GM21390 (cell line): ENCODE measurements around the gene RAB20.

Source experiments
- ATAC-seq: cut with Tn5 transposase; IDR thresholded peaks from one replicate; pipeline ENCODE4 v1.9.1; 2021; ENCODE audit not compliant: unreplicated experiment

RAB20 gene

GRCh38 chr13:110554946-110555345 lies 6.6 kb downstream of the RAB20 start:
- ATAC-seq = no peak

- ATAC-seq = no peak
Observed at GRCh38 chr13:110554227-110554836, 7.2 kb downstream of the RAB20 start.

GRCh38 chr13:110553417-110553816 lies 8.1 kb downstream of the RAB20 start:
- no peak for ATAC-seq

GRCh38 chr13:110552767-110553166 lies 8.8 kb downstream of the RAB20 start:
- ATAC-seq = no peak

- no peak for ATAC-seq
Observed at GRCh38 chr13:110551284-110551683, 10.2 kb downstream of the RAB20 start.

- no peak for ATAC-seq
Observed at GRCh38 chr13:110549795-110550160, 11.7 kb downstream of the RAB20 start.

GRCh38 chr13:110548891-110549794 lies 12.4 kb downstream of the RAB20 start:
- ATAC-seq = no peak

GRCh38 chr13:110546926-110547325 lies 14.6 kb downstream of the RAB20 start:
- ATAC-seq = no peak

GRCh38 chr13:110546378-110546777 lies 15.1 kb downstream of the RAB20 start:
- no peak for ATAC-seq

GRCh38 chr13:110542169-110542796 lies 19.2 kb downstream of the RAB20 start:
- no peak for ATAC-seq

- no peak for ATAC-seq
Observed at GRCh38 chr13:110541526-110541920, 20.0 kb downstream of the RAB20 start.

- ATAC-seq = no peak
Observed at GRCh38 chr13:110540871-110541525, 20.5 kb downstream of the RAB20 start.

- ATAC-seq = no peak
Observed at GRCh38 chr13:110539894-110540293, 21.6 kb downstream of the RAB20 start.

- ATAC-seq = no peak
Observed at GRCh38 chr13:110538632-110539031, 22.9 kb downstream of the RAB20 start.

- ATAC-seq = no peak
Observed at GRCh38 chr13:110536006-110536693, 25.4 kb downstream of the RAB20 start.

GRCh38 chr13:110535526-110535925 lies 26.0 kb downstream of the RAB20 start:
- no peak for ATAC-seq

- ATAC-seq = no peak
Observed at GRCh38 chr13:110533771-110534670, 27.5 kb downstream of the RAB20 start.

- peak; percentile 26 for ATAC-seq
Observed at GRCh38 chr13:110532258-110532657, 29.3 kb downstream of the RAB20 start.

GRCh38 chr13:110531671-110532083 lies 29.8 kb downstream of the RAB20 start:
- ATAC-seq = peak; percentile 73

GRCh38 chr13:110531100-110531499 lies 30.4 kb downstream of the RAB20 start:
- ATAC-seq = no peak
